Left cardiac atrium (tissue), 4 donors: ENCODE results near the gene HBQ1. TPM values are rescaled to one million over a fixed set of nuclear protein-coding genes. Genes with fewer than 3 reads are reported as not detected.
"Not testable (repeated sequence)": the region's sequence is repeated elsewhere in the genome, so short reads cannot be mapped to it uniquely, and the experiment has no call there.

Experiments
- ATAC-seq, 2 donors: fragments of 200-7000 bp; cut with Tn5 transposase; one replicate each; pipeline ENCODE4 v1.9.1; 2020; ENCODE audit warnings: mild to moderate bottlenecking in 2 of 2, moderate library complexity in 2 of 2
- DNase-seq: peaks from one replicate; pipeline ENCODE4 v3.0.0-alpha.2; 2020
- intact Hi-C, 2 donors: fragments of 100-400 bp; cut with DNase I; formaldehyde crosslinking; loops; one replicate each; pipeline versions ENCODE4 v1.14.1 to v1.15.1; 2022 to 2023
- total RNA-seq, 2 donors: library from RNA; stranded (reverse); fragmentation: NEBNext Ultra II Directional; extraction: Animal tissue kit (Norgen Biotek cat#: 25700); gene quantifications; one replicate each; pipeline ENCODE4 v1.2.1, GENCODE V29; 2021
- donor health status: DM: no; HTN: yes; CAD: no.
- donor health status: DM: no; HTN: yes; CAD: no; lungs with severe emphysema.
- donor health status: DM: yes; HTN: yes; CAD: no.
- donor health status: Dilated cardiomyopathy.

HBQ1 gene
- total RNA-seq, 2 donors from 2014 or later, result not detected

GRCh38 chr16:173211-173854 lies 6.9 kb upstream of the HBQ1 start:
- DNase-seq, ATAC-seq, intact Hi-C loops: not testable (repeated sequence)

- DNase-seq (peak; percentile 55), ATAC-seq (peak in 1 of 2 donors; percentile 41)
- intact Hi-C loops, result not testable (repeated sequence)
Measured at GRCh38 chr16:173928-174769, 6.1 kb upstream of the HBQ1 start.

GRCh38 chr16:175011-175949 lies 5.0 kb upstream of the HBQ1 start:
- intact Hi-C loops, result loop anchor here in 1 of 2 donors (5.0 kb wide), 1 partner anchor 68 kb away; no protein-coding TSS in a partner anchor
- ATAC-seq (no peak), DNase-seq (no peak)

- intact Hi-C loops, result loop anchor here in 1 of 2 donors (5.0 kb wide), 1 partner anchor 69 kb away; no protein-coding TSS in a partner anchor
- DNase-seq, ATAC-seq: not testable (repeated sequence)
Measured at GRCh38 chr16:176006-176405, 4.3 kb upstream of the HBQ1 start.

- ATAC-seq, result peak; percentile 5 to 6
- DNase-seq, result not testable (repeated sequence)
- intact Hi-C loops, result loop anchor here in 1 of 2 donors (5.0 kb wide), 1 partner anchor 69 kb away; no protein-coding TSS in a partner anchor
Measured at GRCh38 chr16:176477-177382, 3.5 kb upstream of the HBQ1 start, which contains the start of gene HBA1. Gene HBA1 (plus strand): TSS chr16:176680. CDS start chr16:176717, 37 bp downstream.

GRCh38 chr16:177394-177822 lies 2.9 kb upstream of the HBQ1 start:
- DNase-seq (no peak), ATAC-seq (no peak)
- intact Hi-C loops, result loop anchor here in 1 of 2 donors (5.0 kb wide), 1 partner anchor 70 kb away; no protein-coding TSS in a partner anchor

GRCh38 chr16:177981-178667 lies 2.1 kb upstream of the HBQ1 start:
- no peak for DNase-seq
- intact Hi-C loops, result loop anchor here in 1 of 2 donors (5.0 kb wide), 1 partner anchor 71 kb away; no protein-coding TSS in a partner anchor
- ATAC-seq, result no peak

- intact Hi-C loops, result loop anchor here in 1 of 2 donors (5.0 kb wide), 1 partner anchor 71 kb away; no protein-coding TSS in a partner anchor
- DNase-seq, result no peak
- ATAC-seq, result no peak
Measured at GRCh38 chr16:178668-179015, 1.6 kb upstream of the HBQ1 start.

- ATAC-seq (no peak), DNase-seq (no peak)
- intact Hi-C loops, result loop anchor here (5.0 kb wide), 1 partner anchor 72 kb away; no protein-coding TSS in a partner anchor
Measured at GRCh38 chr16:179211-180092, 807 bp upstream of the HBQ1 start.

- intact Hi-C loops, result loop anchor here in 1 of 2 donors (5.0 kb wide), 1 partner anchor 74 kb away; no protein-coding TSS in a partner anchor
- peak; percentile 78 to 83 for ATAC-seq
- peak; percentile 78 for DNase-seq
Measured at GRCh38 chr16:180681-181564, 664 bp downstream of the HBQ1 start.

GRCh38 chr16:181565-182021 lies 1.3 kb downstream of the HBQ1 start:
- intact Hi-C loops, result loop anchor here in 1 of 2 donors (5.0 kb wide), 1 partner anchor 74 kb away; no protein-coding TSS in a partner anchor
- ATAC-seq (no peak), DNase-seq (no peak)

GRCh38 chr16:183005-183404 lies 2.7 kb downstream of the HBQ1 start:
- ATAC-seq, result no peak
- DNase-seq, result no peak
- intact Hi-C loops, result loop anchor here in 1 of 2 donors (5.0 kb wide), 1 partner anchor 76 kb away; no protein-coding TSS in a partner anchor

- intact Hi-C loops, result no loop called here
- DNase-seq, result no peak
- no peak for ATAC-seq
Measured at GRCh38 chr16:185213-185612, 5.0 kb downstream of the HBQ1 start.

GRCh38 chr16:185691-186090 lies 5.4 kb downstream of the HBQ1 start:
- ATAC-seq (no peak), DNase-seq (no peak)
- intact Hi-C loops, result no loop called here

- no peak for DNase-seq
- intact Hi-C loops, result no loop called here
- no peak for ATAC-seq
Measured at GRCh38 chr16:187330-187729, 7.1 kb downstream of the HBQ1 start.
